Measurements from ENCODE around the gene EXOC3L2. TPM values are rescaled to one million over a fixed set of nuclear protein-coding genes. Genes with fewer than 3 reads are reported as not detected.

The EXOC3L2 gene
- total RNA-seq (2021; ENCODE audit: unreplicated experiment) (0.08 TPM), Bru-seq, nascent RNA (not detected), BruChase-seq, experiment 1, labeled RNA remaining after a 2-hour chase (percentile 4 among the genes with signal in this experiment), BruChase-seq, experiment 2, labeled RNA remaining after a 6-hour chase (percentile 3 among the genes with signal in this experiment)
- polyA plus RNA-seq (2012; ENCODE audit: insufficient read length) = 0.10 TPM
- long read RNA-seq = 0 reads

DNA sequence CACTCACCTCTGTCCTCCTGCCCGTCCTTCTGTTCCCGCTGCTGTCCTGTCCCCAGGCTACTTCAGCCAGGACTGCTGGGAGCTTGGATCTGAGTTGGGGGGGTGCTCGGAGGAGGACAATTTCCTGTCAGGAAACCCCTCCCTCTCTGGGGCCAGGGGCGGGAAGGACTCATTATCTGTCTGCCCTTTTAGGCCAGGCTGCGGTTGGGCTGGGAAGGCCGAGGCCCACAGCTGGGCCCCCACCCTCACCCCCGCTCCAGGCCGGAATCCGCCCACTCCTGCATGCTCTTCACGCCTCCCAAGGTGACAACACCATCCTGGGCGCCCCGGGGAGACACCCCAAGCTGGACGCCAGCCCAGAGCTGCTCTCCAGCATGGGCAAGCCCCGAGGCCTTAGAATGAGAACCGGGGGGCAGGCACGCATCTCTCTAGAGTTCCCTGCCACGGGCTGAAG lies at the start of gene EXOC3L2:
Gene EXOC3L2 (minus strand): TSS at position 74 of the 454 bp plus-strand sequence. CDS start 6,362 bp downstream, outside the sequence.
- ChIA-PET POLR2A (no interaction called here), CTCF (no interaction called here)
- in situ Hi-C loops (cut with HindIII; ENCODE audit: low pct_unique_long_range_greater_than_20kb, low sequenced_read_pairs) (no loop called here), intact Hi-C loops (cut with micrococcal nuclease; ENCODE audit: unreplicated experiment) (no loop called here)
- no peak within 1 kb of the TSS for H3K4me3 ChIP-seq (ENCODE audit: low read depth in 2 of 2, low read length in 2 of 2)
- H3K4me1 ChIP-seq (ENCODE audit: control insufficient read depth, insufficient read depth, low read length) = no peaks in the 10 kb centered on the region; the same call in 1 of the 2 replicates
- no peak for DNase-seq (ENCODE audit: low read depth, low spot score)
- TF ChIP-seq, protein P1, sequence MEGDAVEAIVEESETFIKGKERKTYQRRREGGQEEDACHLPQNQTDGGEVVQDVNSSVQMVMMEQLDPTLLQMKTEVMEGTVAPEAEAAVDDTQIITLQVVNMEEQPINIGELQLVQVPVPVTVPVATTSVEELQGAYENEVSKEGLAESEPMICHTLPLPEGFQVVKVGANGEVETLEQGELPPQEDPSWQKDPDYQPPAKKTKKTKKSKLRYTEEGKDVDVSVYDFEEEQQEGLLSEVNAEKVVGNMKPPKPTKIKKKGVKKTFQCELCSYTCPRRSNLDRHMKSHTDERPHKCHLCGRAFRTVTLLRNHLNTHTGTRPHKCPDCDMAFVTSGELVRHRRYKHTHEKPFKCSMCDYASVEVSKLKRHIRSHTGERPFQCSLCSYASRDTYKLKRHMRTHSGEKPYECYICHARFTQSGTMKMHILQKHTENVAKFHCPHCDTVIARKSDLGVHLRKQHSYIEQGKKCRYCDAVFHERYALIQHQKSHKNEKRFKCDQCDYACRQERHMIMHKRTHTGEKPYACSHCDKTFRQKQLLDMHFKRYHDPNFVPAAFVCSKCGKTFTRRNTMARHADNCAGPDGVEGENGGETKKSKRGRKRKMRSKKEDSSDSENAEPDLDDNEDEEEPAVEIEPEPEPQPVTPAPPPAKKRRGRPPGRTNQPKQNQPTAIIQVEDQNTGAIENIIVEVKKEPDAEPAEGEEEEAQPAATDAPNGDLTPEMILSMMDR (IDR thresholded peaks at IDR 0.05) = no peak
- no peak for TF ChIP-seq TCF7L2 (IDR thresholded peaks at IDR 0.05; ENCODE audit: low read depth, low read length)
- H3K27me3 ChIP-seq (ENCODE audit: control insufficient read depth, insufficient read depth, low read length) = no peaks in the 10 kb centered on the region
- no peaks in the 10 kb centered on the region for H3K9me3 ChIP-seq (ENCODE audit: control insufficient read depth, insufficient read depth, low read depth, low read length)
- no peaks in the 10 kb centered on the region for H3K36me3 ChIP-seq (ENCODE audit: control insufficient read depth, insufficient read depth, low read length)
- ATAC-seq = no peak
- no TSS peak for BruUV-seq (replicated peaks)
- no peak within 1 kb of the TSS for H3K27ac ChIP-seq (ENCODE audit: low read length)

DNA sequence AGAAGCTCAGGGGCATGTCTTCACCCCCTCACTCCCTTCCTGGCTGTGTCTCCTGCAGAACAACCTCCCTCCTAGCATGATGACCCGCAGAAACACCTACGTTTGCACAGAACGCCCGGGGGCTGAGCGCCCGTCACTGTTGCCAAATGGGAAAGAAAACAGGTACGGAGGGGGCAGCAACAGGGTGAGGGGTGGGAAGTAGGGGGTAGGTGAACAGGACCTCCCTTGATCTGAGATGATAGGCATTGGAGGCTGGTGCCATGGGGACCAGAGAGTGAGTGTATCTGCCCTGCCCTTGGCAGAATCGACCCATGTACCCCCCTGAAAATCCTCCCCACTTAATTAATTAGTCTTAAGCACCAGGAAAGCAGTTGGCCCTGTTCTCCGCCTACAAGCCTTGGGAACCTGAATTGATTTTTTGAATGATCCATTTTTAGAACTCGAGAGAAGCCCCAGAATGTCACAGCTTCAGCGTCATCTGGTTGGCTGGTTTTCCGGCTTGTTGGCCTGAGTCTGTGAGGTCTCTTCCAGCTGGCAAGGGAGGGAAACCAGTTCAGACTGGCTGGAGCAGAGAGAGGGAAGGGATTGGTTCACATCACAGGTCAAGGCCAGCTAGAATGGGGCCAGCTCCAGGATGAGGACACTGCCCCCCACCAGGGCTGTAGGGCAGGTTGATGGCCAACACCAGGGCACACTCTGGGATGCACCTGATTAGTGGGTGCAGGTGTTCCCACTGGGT lies 49.3 kb upstream of the EXOC3L2 start:
- DNase-seq (ENCODE audit: low read depth, low spot score) (no peak), ATAC-seq (no peak)
- no TSS peak for BruUV-seq (replicated peaks)
- no peaks in the 10 kb centered on the region for H3K4me1 ChIP-seq (ENCODE audit: control insufficient read depth, insufficient read depth, low read length)
- H3K27ac ChIP-seq (ENCODE audit: low read length) = no peak overlapping the region
- H3K27me3 ChIP-seq (ENCODE audit: control insufficient read depth, insufficient read depth, low read length) = no peaks in the 10 kb centered on the region
- H3K4me3 ChIP-seq (ENCODE audit: low read depth in 2 of 2, low read length in 2 of 2) = no peak overlapping the region
- in situ Hi-C loops (cut with HindIII; ENCODE audit: low pct_unique_long_range_greater_than_20kb, low sequenced_read_pairs) (no loop called here), intact Hi-C loops (cut with micrococcal nuclease; ENCODE audit: unreplicated experiment) (no loop called here)
- TF ChIP-seq TCF7L2 (IDR thresholded peaks at IDR 0.05; ENCODE audit: low read depth, low read length) = no peak
- TF ChIP-seq POLR2AphosphoS5 (IDR thresholded peaks at IDR 0.05; ENCODE audit: low read depth, low read length) = no peak
- CTCF ChIA-PET = no interaction called here
- POLR2A ChIA-PET = no interaction called here
- no peaks in the 10 kb centered on the region for H3K36me3 ChIP-seq (ENCODE audit: control insufficient read depth, insufficient read depth, low read length)
- no peaks in the 10 kb centered on the region for H3K9me3 ChIP-seq (ENCODE audit: control insufficient read depth, insufficient read depth, low read depth, low read length)

DNA sequence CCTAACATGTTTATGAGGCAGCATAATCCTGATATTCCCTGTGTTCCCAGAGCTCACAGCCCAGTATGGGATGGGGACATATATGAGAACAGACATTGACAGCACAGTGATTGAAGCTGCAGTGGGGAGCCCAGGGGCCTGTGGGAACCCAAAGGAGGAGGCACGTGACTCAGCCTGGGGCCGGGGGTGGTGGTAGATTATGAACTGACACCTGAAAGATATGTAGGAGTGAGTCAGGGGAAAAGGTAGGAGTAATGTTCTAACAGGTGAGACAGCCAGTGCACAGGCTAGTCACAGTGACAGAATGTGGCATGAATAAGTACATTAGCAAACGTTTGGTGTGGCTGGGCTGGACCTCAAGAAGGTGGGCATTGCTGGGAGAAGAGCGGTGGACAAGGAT lies 48.5 kb upstream of the EXOC3L2 start:
- no TSS peak for BruUV-seq (replicated peaks)
- Histone ChIP-seq H3K36me3 (ENCODE audit: control insufficient read depth, insufficient read depth, low read length) (no peaks in the 10 kb centered on the region), H3K27ac (ENCODE audit: low read length) (no peak overlapping the region), H3K4me1 (ENCODE audit: control insufficient read depth, insufficient read depth, low read length) (no peaks in the 10 kb centered on the region), H3K4me3 (ENCODE audit: low read depth in 2 of 2, low read length in 2 of 2) (no peak overlapping the region), H3K27me3 (ENCODE audit: control insufficient read depth, insufficient read depth, low read length) (no peaks in the 10 kb centered on the region), H3K9me3 (ENCODE audit: control insufficient read depth, insufficient read depth, low read depth, low read length) (no peaks in the 10 kb centered on the region)
- no peak for ATAC-seq
- intact Hi-C loops (cut with micrococcal nuclease; ENCODE audit: unreplicated experiment) (no loop called here), in situ Hi-C loops (cut with HindIII; ENCODE audit: low pct_unique_long_range_greater_than_20kb, low sequenced_read_pairs) (no loop called here)
- no peak for DNase-seq (ENCODE audit: low read depth, low spot score)
- CTCF ChIA-PET = no interaction called here
- POLR2A ChIA-PET = no interaction called here
- no peak for TF ChIP-seq SIN3A (IDR thresholded peaks at IDR 0.05; ENCODE audit: borderline replicate concordance, insufficient read depth, low read depth, low read length)
- TF ChIP-seq, protein P2, sequence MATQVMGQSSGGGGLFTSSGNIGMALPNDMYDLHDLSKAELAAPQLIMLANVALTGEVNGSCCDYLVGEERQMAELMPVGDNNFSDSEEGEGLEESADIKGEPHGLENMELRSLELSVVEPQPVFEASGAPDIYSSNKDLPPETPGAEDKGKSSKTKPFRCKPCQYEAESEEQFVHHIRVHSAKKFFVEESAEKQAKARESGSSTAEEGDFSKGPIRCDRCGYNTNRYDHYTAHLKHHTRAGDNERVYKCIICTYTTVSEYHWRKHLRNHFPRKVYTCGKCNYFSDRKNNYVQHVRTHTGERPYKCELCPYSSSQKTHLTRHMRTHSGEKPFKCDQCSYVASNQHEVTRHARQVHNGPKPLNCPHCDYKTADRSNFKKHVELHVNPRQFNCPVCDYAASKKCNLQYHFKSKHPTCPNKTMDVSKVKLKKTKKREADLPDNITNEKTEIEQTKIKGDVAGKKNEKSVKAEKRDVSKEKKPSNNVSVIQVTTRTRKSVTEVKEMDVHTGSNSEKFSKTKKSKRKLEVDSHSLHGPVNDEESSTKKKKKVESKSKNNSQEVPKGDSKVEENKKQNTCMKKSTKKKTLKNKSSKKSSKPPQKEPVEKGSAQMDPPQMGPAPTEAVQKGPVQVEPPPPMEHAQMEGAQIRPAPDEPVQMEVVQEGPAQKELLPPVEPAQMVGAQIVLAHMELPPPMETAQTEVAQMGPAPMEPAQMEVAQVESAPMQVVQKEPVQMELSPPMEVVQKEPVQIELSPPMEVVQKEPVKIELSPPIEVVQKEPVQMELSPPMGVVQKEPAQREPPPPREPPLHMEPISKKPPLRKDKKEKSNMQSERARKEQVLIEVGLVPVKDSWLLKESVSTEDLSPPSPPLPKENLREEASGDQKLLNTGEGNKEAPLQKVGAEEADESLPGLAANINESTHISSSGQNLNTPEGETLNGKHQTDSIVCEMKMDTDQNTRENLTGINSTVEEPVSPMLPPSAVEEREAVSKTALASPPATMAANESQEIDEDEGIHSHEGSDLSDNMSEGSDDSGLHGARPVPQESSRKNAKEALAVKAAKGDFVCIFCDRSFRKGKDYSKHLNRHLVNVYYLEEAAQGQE (IDR thresholded peaks at IDR 0.05; ENCODE audit: insufficient read depth in 1 of 2, low read depth in 2 of 2, low read length in 1 of 2) = no peak
- no peak for TF ChIP-seq POLR2AphosphoS5 (IDR thresholded peaks at IDR 0.05; ENCODE audit: low read depth, low read length)
- no peak for TF ChIP-seq TCF7L2 (IDR thresholded peaks at IDR 0.05; ENCODE audit: low read depth, low read length)
- TF ChIP-seq, protein P1 (IDR thresholded peaks at IDR 0.05) = no peak

Measured in Panc1 (cell line).